GM21381 (cell line): ENCODE measurements around the gene KIF3A.
"Not testable (repeated sequence)": the region's sequence is repeated elsewhere in the genome, so short reads cannot be mapped to it uniquely, and the experiment has no call there.

Experiments
- ATAC-seq: cut with Tn5 transposase; IDR thresholded peaks from one replicate; pipeline ENCODE4 v1.9.1; 2021; ENCODE audit warnings: mild to moderate bottlenecking, moderate library complexity; ENCODE audit not compliant: unreplicated experiment

The KIF3A gene

DNA sequence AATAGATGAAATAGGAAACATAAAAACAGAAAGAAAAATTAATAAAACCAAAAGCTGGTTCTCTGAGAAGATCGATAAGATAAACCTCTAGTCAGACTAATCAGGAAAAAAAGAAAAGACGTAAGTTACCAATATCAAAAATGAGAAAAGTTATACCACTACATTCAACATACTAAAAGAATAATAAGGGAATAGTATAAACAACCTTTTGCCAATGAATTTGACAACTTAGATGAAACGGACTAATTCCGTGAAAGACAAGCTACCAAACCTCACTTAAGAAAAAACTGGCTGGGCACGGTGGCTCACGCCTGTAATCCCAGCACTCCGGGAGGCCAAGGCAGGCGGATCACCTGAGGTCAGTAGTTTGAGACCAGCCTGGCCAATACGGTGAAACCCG is 7.5 kb downstream of the KIF3A start:
- ATAC-seq, result no peak

GRCh38 chr5:132725745-132726144 is 11.6 kb downstream of the KIF3A start:
- no peak for ATAC-seq

- no peak for ATAC-seq
Measured at GRCh38 chr5:132718544-132719312, 18.6 kb downstream of the KIF3A start.

GRCh38 chr5:132714456-132715307 is 22.7 kb downstream of the KIF3A start:
- ATAC-seq, result no peak

DNA sequence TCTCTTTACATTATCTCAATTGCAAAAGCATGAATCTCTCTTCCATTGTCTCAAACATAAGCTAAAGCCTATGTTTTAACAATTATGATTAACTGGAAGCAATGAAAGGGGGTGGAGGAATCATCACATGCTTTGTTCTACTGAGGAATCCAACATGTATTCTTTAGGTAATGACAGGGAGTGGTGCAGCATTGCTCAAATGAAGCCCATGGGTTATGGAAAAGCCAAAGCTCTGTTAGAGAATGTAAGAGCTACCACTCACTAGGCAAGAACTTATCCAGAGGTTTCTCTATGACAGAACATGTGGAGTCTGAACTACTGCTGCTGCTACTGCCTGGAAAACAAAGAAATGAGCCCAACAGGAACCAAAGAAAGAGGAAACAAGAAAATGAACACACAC is 28.7 kb downstream of the KIF3A start:
- no peak for ATAC-seq

- no peak for ATAC-seq
Measured at GRCh38 chr5:132704875-132705274, 32.5 kb downstream of the KIF3A start.

DNA sequence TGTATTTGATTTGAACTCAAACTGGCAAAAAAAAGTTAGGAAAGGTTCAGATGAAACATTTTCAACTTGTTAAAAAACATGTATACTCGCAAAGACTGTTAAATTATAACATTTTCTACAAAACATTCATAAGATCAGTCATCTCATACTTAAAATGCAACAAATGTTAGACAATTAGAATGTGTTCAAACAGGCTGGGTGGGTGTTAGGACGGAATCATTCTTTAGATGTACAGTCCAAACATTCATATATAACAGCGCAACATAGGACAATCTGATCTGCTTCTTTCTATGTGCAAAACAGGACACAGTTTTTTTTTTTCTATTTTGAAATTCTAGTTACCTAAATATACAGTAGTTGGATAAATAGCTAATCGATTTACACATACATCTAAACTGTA is 41.4 kb downstream of the KIF3A start:
- ATAC-seq, result no peak

DNA sequence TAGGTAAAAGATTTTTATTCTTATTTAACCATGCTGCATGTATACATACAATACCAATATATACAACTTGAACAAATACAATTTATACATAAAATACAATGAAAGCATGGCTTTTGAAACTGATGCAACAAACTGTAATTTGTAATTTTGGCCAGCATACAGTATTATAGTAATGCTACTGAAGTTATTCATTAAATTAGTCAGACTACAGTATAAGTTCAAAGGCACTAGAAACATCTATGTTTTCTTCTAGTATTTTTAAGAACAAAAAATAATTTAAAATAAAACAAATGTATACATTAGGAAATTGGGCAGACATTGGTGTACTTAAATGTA is 44.7 kb downstream of the KIF3A start:
- ATAC-seq, result no peak

- ATAC-seq, result not testable (repeated sequence)
Measured at GRCh38 chr5:132691755-132692631, 45.4 kb downstream of the KIF3A start.

DNA sequence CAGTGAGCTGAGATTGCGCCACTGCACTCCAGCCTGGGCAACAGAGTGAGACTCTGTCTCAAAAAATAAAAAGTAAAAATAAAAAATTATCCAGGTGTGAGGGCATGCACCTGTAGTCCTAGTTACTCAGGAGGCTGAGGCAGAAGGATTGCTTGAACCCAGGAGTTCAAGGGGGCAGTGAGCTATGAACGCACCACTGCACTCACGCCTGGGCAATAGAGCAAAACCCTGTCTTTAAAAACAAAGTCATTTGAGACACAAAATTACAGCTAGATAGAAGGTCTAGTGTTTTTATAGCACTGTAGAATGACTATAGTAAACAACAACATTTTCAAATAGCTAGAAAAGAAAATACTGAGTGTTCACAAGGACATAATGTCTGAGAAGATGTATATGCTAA is 47.2 kb downstream of the KIF3A start:
- no peak for ATAC-seq

DNA sequence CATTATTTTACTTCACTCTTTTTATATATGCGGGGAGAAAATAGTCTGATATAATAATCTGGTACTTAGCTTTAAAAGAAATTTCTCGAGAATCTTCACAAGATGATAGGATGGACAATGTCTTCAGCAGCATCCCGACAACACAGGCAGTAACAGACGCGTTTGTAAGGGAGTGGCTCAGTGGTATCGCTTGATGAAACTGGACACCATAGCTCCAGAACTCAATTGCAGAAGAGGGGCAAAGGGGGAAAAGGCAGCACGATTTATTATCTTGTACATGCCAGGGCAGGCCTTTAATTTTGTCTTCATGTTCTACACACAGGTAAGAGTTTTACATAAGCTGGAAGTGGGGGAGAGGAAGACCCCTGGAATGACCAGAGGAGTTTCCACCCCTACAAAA is 47.8 kb downstream of the KIF3A start:
- ATAC-seq, result no peak

DNA sequence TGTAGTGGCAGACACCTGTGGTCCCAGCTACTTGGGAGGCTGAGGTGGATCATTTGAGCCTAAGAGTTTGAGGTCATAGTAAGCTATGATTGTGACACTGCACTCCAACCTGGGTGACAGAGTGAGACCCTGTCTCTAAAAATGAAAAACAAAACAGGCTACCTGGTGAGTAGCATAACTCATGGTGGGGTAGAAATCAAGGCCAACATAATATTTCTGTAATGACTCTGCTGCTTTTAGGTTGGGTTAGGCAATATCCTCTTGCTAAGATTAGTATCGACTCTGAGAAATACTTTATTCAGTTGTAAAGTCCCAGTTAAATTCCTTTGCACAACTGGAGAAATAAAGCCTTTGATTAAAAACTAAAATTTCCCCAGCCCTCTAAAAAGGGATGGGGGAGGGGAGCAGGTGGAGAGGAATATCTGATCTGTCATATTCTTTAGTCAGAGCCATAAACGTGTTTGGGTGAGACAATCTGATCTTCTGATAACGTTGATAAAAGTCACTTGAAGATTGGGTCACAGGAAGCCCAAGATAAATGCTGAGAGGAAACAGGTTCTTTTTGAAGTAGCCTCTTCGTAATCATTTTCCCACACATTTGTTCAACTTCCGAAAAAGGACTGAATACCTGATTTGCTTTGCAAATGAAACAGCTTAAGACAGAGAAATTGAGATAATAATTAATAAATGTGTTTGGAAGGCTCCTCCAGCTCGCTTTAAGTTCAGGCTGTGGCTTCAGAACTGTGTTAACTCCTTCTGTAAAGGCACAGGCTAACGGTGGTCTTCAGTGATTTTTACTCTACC is 48.6 kb downstream of the KIF3A start:
- no peak for ATAC-seq

- no peak for ATAC-seq
Measured at GRCh38 chr5:132687995-132688394, 49.4 kb downstream of the KIF3A start.

DNA sequence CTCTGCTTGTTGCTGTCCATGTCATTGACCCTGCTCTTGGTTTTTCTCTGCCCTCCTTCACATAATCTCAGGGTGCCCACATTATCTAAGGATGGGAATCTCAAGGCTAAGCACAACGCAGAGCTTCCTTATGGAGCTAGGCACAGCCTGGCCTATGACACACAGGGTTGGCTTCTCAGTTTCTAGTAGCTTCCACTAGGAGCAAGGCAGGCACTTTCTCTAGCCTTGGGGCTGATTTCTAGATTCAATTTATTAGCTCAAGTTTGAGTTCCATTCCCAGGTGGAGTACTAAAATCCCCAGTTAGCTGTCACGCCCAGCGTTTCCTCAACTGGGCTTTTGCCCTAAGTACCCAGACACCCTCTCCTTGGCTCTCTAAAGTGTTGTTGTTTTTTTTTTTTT is 51.2 kb downstream of the KIF3A start:
- ATAC-seq, result no peak

DNA sequence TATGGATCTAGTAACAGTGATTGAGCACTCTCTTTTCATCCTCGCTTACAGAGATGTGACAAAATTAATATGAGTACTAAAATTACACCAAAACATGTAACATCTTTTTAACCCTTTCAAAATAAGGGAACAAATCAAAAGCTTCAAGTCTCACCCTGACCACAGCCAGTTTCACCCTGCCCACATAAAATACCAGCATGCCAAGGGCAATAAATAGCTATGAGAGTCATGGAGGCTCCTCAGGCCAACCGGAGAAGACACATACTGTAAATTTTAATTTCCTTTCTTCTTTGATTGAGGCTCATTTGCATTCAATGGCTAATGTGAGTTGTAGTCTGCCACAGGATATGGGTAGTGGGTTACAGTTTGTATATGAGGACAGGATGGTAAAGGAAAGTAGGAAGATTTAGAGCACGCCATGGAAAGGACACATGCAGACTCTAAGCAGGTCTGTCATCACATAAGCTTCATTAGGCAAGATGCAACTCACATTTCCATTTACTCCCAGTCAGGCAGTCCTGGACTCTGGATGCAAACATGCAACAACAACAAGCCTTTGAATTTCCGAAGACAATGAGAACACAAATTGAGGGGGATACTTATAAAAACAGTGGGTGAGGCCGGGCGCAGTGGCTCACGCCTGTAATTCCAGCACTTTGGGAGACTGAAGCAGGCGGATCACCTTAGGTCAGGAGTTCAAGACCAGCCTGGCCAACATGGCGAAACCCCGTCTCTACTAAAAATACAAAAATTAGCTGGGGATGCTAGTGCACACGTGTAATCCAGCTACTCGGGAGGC is 52.2 kb downstream of the KIF3A start:
- ATAC-seq, result no peak

- ATAC-seq, result no peak
Measured at GRCh38 chr5:132684491-132684890, 52.9 kb downstream of the KIF3A start.

DNA sequence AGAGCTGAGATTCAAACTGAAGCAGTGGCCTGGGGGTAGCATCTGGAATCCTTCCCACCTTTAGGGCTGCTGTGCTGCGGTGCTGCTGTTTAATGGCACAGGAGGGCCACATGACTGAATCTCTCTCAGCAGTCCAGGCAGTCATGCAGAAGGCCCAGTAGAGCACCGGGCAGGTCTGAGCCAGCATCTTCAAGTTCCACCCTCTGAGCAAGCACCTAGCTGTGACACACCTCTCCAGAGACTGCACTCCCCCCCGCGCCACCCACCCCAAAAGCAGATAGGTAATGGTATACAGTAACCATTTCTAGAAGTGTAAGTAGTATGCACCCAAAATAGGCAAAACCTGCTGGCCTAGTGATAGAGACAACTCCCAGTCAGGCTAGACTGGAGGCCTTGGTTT is 55.4 kb downstream of the KIF3A start:
- no peak for ATAC-seq

- no peak for ATAC-seq
Measured at GRCh38 chr5:132681476-132681831, 55.9 kb downstream of the KIF3A start.

DNA sequence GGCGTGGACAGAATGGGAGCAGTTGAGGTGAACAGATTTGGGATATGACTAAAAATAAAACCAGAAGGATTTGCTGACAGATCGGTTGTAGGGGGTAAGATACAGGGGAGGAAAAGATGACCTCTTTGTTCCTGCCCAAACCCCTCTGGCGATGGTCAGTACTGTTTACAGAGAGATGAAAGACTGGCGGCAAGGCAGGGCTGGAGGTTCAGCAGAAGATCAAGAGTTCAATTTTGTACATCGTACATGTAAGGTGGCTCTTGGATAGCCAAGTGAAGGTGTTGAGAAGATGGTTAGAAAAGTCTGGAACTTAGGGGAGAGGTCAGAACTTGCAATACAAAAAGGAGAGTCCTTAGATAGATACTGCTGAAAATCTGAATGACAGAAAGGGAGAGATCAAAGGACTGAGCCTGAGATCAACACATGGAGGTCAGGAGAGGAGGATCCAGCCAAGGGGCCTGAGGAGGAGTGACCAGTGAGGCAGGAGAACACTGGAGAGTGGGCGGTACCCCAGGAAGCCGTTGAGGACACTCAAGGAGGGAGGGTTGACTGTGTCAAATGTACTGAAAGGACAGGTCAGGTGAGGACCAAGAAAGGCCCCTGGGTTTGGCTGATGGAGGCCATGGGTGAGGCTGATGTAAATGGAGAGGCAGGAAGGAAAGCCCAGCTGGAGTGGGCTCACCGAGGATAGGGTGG is 56.4 kb downstream of the KIF3A start:
- ATAC-seq, result no peak
